HG03342 (cell line): Measurements from ENCODE around the gene MS4A4E.
"Not testable (repeated sequence)": the region's sequence is repeated elsewhere in the genome, so short reads cannot be mapped to it uniquely, and the experiment has no call there.

Experiments used
- ATAC-seq: cut with Tn5 transposase; IDR thresholded peaks from one replicate; pipeline ENCODE4 v1.9.1; 2021; ENCODE audit warnings: mild to moderate bottlenecking, moderate library complexity; ENCODE audit not compliant: unreplicated experiment

Gene MS4A4E

GRCh38 chr11:60175860-60176275, 67.1 kb downstream of the MS4A4E start:
- ATAC-seq, result no peak

GRCh38 chr11:60172011-60172410, 70.9 kb downstream of the MS4A4E start:
- no peak for ATAC-seq

GRCh38 chr11:60170566-60170965, 72.4 kb downstream of the MS4A4E start:
- no peak for ATAC-seq

GRCh38 chr11:60169264-60169915, 73.5 kb downstream of the MS4A4E start:
- ATAC-seq, result no peak

GRCh38 chr11:60168306-60168705, 74.6 kb downstream of the MS4A4E start:
- no peak for ATAC-seq

GRCh38 chr11:60165951-60166350, 77.0 kb downstream of the MS4A4E start:
- no peak for ATAC-seq

- ATAC-seq, result no peak
These were observed 77.4 kb downstream of the MS4A4E start for GRCh38 chr11:60165538-60165937.

- no peak for ATAC-seq
These were observed 78.3 kb downstream of the MS4A4E start for GRCh38 chr11:60164550-60165075.

GRCh38 chr11:60161766-60162165, 81.2 kb downstream of the MS4A4E start:
- no peak for ATAC-seq

GRCh38 chr11:60161107-60161506, 81.8 kb downstream of the MS4A4E start:
- no peak for ATAC-seq

- no peak for ATAC-seq
These were observed 83.1 kb downstream of the MS4A4E start for GRCh38 chr11:60159868-60160267.

GRCh38 chr11:60159284-60159683, 83.7 kb downstream of the MS4A4E start:
- ATAC-seq, result no peak

- no peak for ATAC-seq
These were observed 84.3 kb downstream of the MS4A4E start for GRCh38 chr11:60158636-60159035.

- ATAC-seq, result no peak
These were observed 87.0 kb downstream of the MS4A4E start for GRCh38 chr11:60155931-60156330.

- not testable (repeated sequence) for ATAC-seq
These were observed 90.2 kb downstream of the MS4A4E start for GRCh38 chr11:60152727-60153126.

GRCh38 chr11:60150279-60150678, 92.7 kb downstream of the MS4A4E start:
- no peak for ATAC-seq
